ENCODE results near the gene KRTAP13-2.

Gene KRTAP13-2

GRCh38 chr21:30372139-30372770 is at the start of gene KRTAP13-2:
Gene KRTAP13-2, minus strand, starts transcription at chr21:30372271. Its CDS starts 58 bp downstream, at chr21:30372213.
- no peak for DNase-seq (ENCODE audit: low read depth in 2 of 2)

- DNase-seq (ENCODE audit: low read depth in 2 of 2): no peak
Observed at GRCh38 chr21:30415993-30416392, 43.9 kb upstream of the KRTAP13-2 start.

GRCh38 chr21:30408782-30409494 is 36.9 kb upstream of the KRTAP13-2 start:
- DNase-seq (ENCODE audit: low read depth in 2 of 2): no peak

GRCh38 chr21:30395731-30396130 is 23.7 kb upstream of the KRTAP13-2 start, which contains the start of gene KRTAP13-1:
Gene KRTAP13-1, plus strand, starts transcription at chr21:30396031. Its CDS starts 56 bp downstream, at chr21:30396087.
- DNase-seq (ENCODE audit: low read depth in 2 of 2): no peak

GRCh38 chr21:30391492-30392025 is 19.5 kb upstream of the KRTAP13-2 start:
- DNase-seq (ENCODE audit: low read depth in 2 of 2): no peak

GRCh38 chr21:30382201-30382600 is 10.1 kb upstream of the KRTAP13-2 start:
- DNase-seq (ENCODE audit: low read depth in 2 of 2): no peak

GRCh38 chr21:30355906-30356305 is 16.2 kb downstream of the KRTAP13-2 start:
- DNase-seq (ENCODE audit: low read depth in 2 of 2): no peak

GRCh38 chr21:30354308-30355005 is 17.6 kb downstream of the KRTAP13-2 start:
- no peak for DNase-seq (ENCODE audit: low read depth in 2 of 2)

GRCh38 chr21:30351534-30351933 is 20.5 kb downstream of the KRTAP13-2 start:
- no peak for DNase-seq (ENCODE audit: low read depth in 2 of 2)

GRCh38 chr21:30349572-30349971 is 22.5 kb downstream of the KRTAP13-2 start:
- DNase-seq (ENCODE audit: low read depth in 2 of 2): no peak

- no peak for DNase-seq (ENCODE audit: low read depth in 2 of 2)
Observed at GRCh38 chr21:30348506-30348905, 23.6 kb downstream of the KRTAP13-2 start, which contains the start of gene KRTAP23-1. Gene KRTAP23-1, minus strand, starts transcription at chr21:30348606. Its CDS starts 0 bp downstream, at chr21:30348606.

- no peak for DNase-seq (ENCODE audit: low read depth in 2 of 2)
Observed at GRCh38 chr21:30345014-30345413, 27.1 kb downstream of the KRTAP13-2 start.

GRCh38 chr21:30340714-30341573 is 31.1 kb downstream of the KRTAP13-2 start:
- no peak for DNase-seq (ENCODE audit: low read depth in 2 of 2)

- DNase-seq (ENCODE audit: low read depth in 2 of 2): no peak
Observed at GRCh38 chr21:30338717-30339116, 33.4 kb downstream of the KRTAP13-2 start.

GRCh38 chr21:30337772-30338171 is 34.3 kb downstream of the KRTAP13-2 start:
- no peak for DNase-seq (ENCODE audit: low read depth in 2 of 2)

- DNase-seq (ENCODE audit: low read depth in 2 of 2): no peak
Observed at GRCh38 chr21:30337276-30337744, 34.8 kb downstream of the KRTAP13-2 start, which contains the start of gene KRTAP27-1. Gene KRTAP27-1, minus strand, starts transcription at chr21:30337694. Its CDS starts 26 bp downstream, at chr21:30337668.

GRCh38 chr21:30336596-30336995 is 35.5 kb downstream of the KRTAP13-2 start:
- DNase-seq (ENCODE audit: low read depth in 2 of 2): no peak

- DNase-seq (ENCODE audit: low read depth in 2 of 2): no peak
Observed at GRCh38 chr21:30333736-30334135, 38.3 kb downstream of the KRTAP13-2 start.

- DNase-seq (ENCODE audit: low read depth in 2 of 2): no peak
Observed at GRCh38 chr21:30332681-30333080, 39.4 kb downstream of the KRTAP13-2 start.

GRCh38 chr21:30329203-30329875 is 42.7 kb downstream of the KRTAP13-2 start:
- no peak for DNase-seq (ENCODE audit: low read depth in 2 of 2)

Measured in stimulated activated CD8-positive, alpha-beta memory T cell treated with anti-CD3 and anti-CD28 coated beads, Interleukin-7, amount 100 ng/mL, for 4 hours (primary cell).